Erythroblast (primary cell): ENCODE results near the gene CCDC87.

Experiments used
- GATA1 ChIP-seq: IDR thresholded peaks from 2 replicates; pipeline ENCODE4 v1.6.1; 2011; ENCODE audit warnings: low read depth, mild to moderate bottlenecking, control low read depth, low read length, moderate library complexity
- POLR2A ChIP-seq: IDR thresholded peaks from 2 replicates; pipeline ENCODE4 v1.6.1; 2011; ENCODE audit warnings: mild to moderate bottlenecking, low read length

GRCh38 chr11:66580803-66581202, 12.1 kb downstream of the CCDC87 start:
- TF ChIP-seq POLR2A: no peak
- TF ChIP-seq GATA1: no peak
